Heart right ventricle (tissue), 16 donors: ENCODE measurements around the gene TMEM14B. TPM values are rescaled to one million over a fixed set of nuclear protein-coding genes. Genes with fewer than 3 reads are reported as not detected.

Experiments used
- ATAC-seq, 8 donors: fragments of 200-7000 bp; cut with Tn5 transposase; one replicate each; pipeline ENCODE4 v1.9.1; 2020; ENCODE audit warnings: mild to moderate bottlenecking in 8 of 8, moderate library complexity in 8 of 8, moderate number of reproducible peaks in 1 of 8
- DNase-seq, 2 donors: peaks; one replicate each; pipeline ENCODE4 v3.0.0-alpha.2; 2020
- H3K27ac ChIP-seq, 10 donors: fragments of 200-600 bp; sonication (generic) in 2 of 10; one replicate each; pipeline versions ENCODE4 v1.5.0 to v1.8.0; 2020 to 2022; ENCODE audit warnings: mild to moderate bottlenecking in 3 of 10
- H3K27me3 ChIP-seq, 7 donors: fragments of 200-600 bp; one replicate each; pipeline ENCODE4 v1.8.0; 2021 to 2022; ENCODE audit warnings: mild to moderate bottlenecking in 2 of 7
- H3K36me3 ChIP-seq, 9 donors: fragments of 200-600 bp; sonication (generic) in 1 of 9; one replicate each; pipeline versions ENCODE4 v1.5.0 to v1.8.0; 2020 to 2022; ENCODE audit warnings: mild to moderate bottlenecking in 2 of 9
- H3K4me1 ChIP-seq, 9 donors: fragments of 200-600 bp; sonication (generic) in 1 of 9; one replicate each; pipeline versions ENCODE4 v1.5.0 to v1.8.0; 2020 to 2022; ENCODE audit warnings: mild to moderate bottlenecking in 4 of 9
- H3K4me3 ChIP-seq, 10 donors: fragments of 200-600 bp; sonication (generic) in 2 of 10; one replicate each; pipeline versions ENCODE4 v1.5.0 to v1.8.0; 2020 to 2022; ENCODE audit warnings: mild to moderate bottlenecking in 7 of 10, moderate library complexity in 2 of 10
- H3K9me3 ChIP-seq, 11 donors: fragments of 200-600 bp in 10 of 11; sonication (generic) in 2 of 11; one replicate each; pipeline versions ENCODE4 v1.5.0 to v1.8.0; 2013 to 2022; ENCODE audit warnings: mild to moderate bottlenecking in 2 of 11, control low read depth in 1 of 11, moderate library complexity in 1 of 11
- CTCF ChIP-seq, 9 donors: fragments of 200-600 bp; sonication (generic) in 2 of 9; IDR thresholded peaks; one replicate each; pipeline versions ENCODE4 v1.5.0 to v1.8.0; 2021 to 2022; ENCODE audit warnings: antibody characterized with exemption in 9 of 9, mild to moderate bottlenecking in 5 of 9, moderate library complexity in 1 of 9
- WGBS, 2 donors: extraction: QIAGEN DNeasy Blood & Tissue Kit; methylation state at CpG; one replicate each; pipeline ENCODE4 v1.1.7; 2013; ENCODE audit warnings: inconsistent platforms in 1 of 2; 5-methylcytosine and 5-hydroxymethylcytosine counted together
- intact Hi-C, 10 donors: fragments of 100-400 bp; cut with DNase I; formaldehyde crosslinking; loops; one replicate each; pipeline versions ENCODE4 v1.11.1 to v1.14.2; 2022
- polyA plus RNA-seq, 2 donors: library from polyadenylated mRNA; stranded (reverse); fragments of 200-250 nt; gene quantifications; one replicate each; pipeline ENCODE4 v1.2.3, GENCODE V29; 2013
- total RNA-seq, 10 donors: library from RNA; stranded (reverse); fragmentation: NEBNext Ultra II Directional in 3 of 10; extraction: Animal tissue kit (Norgen Biotek cat#: 25700) in 3 of 10; gene quantifications; one replicate each; pipeline versions ENCODE4 v1.2.1 to v1.2.4, GENCODE V29; 2021 to 2023
- donor health status: Arrhythmogenic right ventricular cardiomyopathy.
- donor health status: ischemic (EF 13 %, LVEDD 7.1; RV severe dilation, severe dysfunction).
- donor health status: healthy with polysubstance abuse.
- donor health status: DM: no; HTN: yes; CAD: no.
- donor health status: DM: no; HTN: no; CAD: no.
- donor health status: ischemic (EF 25% LVEDD 6.9; RV normal size, moderate dysfunction).
- donor health status: ischemic (EF 25% LVEDD 5.7; RV mildly dilated, moderate dysfunction).
- donor health status: healthy.
- donor health status: DM: yes; HTN: yes; CAD: no.
- donor health status: Ischemic cardiomyopathy.
- donor health status: ischemic (EF 35%, LVEDD 5.7; RV mildly dilated, moderate dysfunction).
- donor health status: nonischemic (EF 11% LVEDD 7.7; RV severe dilation, severe dysfunction).
- donor health status: DM: yes; HTN: yes; CAD: no.
- donor health status: PGD.
- donor health status: ischemic (EF 29% LVEDD 5.4; RV normal size, mild dysfunction).
- donor health status: nonischemic (EF 23%, LVEDD 6.1; RV moderate dilation, normal function).

The TMEM14B gene
- total and polyA plus RNA-seq, 12 donors, result 64.5 to 116 (median 106) TPM

- Histone ChIP-seq H3K27ac (no peak overlapping the region), H3K4me1 (no peaks in the 10 kb centered on the region), H3K4me3 (no peak overlapping the region), H3K36me3 (peaks cover 0 to 26% (median 0%) of the 10 kb centered on the region in 9 donors), H3K27me3 (no peaks in the 10 kb centered on the region), H3K9me3 (no peaks in the 10 kb centered on the region)
- no peak for TF ChIP-seq CTCF (IDR thresholded peaks at IDR 0.05)
- DNase-seq, result no peak
- no peak for ATAC-seq
- WGBS, 2 donors, result 67 to 82% methylated on average over 3 of the region's 3 CpGs
- intact Hi-C loops, result loop anchor here in 1 of 10 donors (10.0 kb wide), 1 partner anchor 289 kb away; no protein-coding TSS in a partner anchor
These were observed 46.6 kb downstream of the TMEM14B start for GRCh38 chr6:10794239-10794638.

GRCh38 chr6:10800810-10801209 is 53.2 kb downstream of the TMEM14B start:
- no peaks in the 10 kb centered on the region for H3K9me3 ChIP-seq
- H3K4me1 ChIP-seq, result no peaks in the 10 kb centered on the region
- no peak overlapping the region for H3K27ac ChIP-seq
- TF ChIP-seq CTCF (IDR thresholded peaks at IDR 0.05), result no peak
- H3K27me3 ChIP-seq, result no peaks in the 10 kb centered on the region
- 79 to 81% methylated on average over 3 of the region's 3 CpGs for WGBS, 2 donors
- intact Hi-C loops, result loop anchor here (1.0 to 10.0 kb wide), 4 partner anchors 296 to 324 kb away; no protein-coding TSS in a partner anchor
- H3K4me3 ChIP-seq, result no peak overlapping the region
- ATAC-seq (no peak), DNase-seq (no peak)
- H3K36me3 ChIP-seq, result peaks cover 0 to 7% (median 0%) of the 10 kb centered on the region in 9 donors

- 30 to 34% methylated on average over 2 of the region's 2 CpGs for WGBS, 2 donors
- Histone ChIP-seq H3K4me1 (no peaks in the 10 kb centered on the region), H3K27ac (no peak overlapping the region), H3K4me3 (no peak overlapping the region), H3K27me3 (no peaks in the 10 kb centered on the region), H3K36me3 (peaks cover 0 to 7% (median 0%) of the 10 kb centered on the region in 9 donors), H3K9me3 (no peaks in the 10 kb centered on the region)
- intact Hi-C loops, result loop anchor here (1.0 to 10.0 kb wide), 4 partner anchors 297 to 324 kb away; no protein-coding TSS in a partner anchor
- peak; percentile 92 to 100 (median 98) for TF ChIP-seq CTCF (IDR thresholded peaks at IDR 0.05)
- ATAC-seq, result peak; percentile 67 to 88 (median 80)
- peak; percentile 27 to 51 for DNase-seq
These were observed 53.7 kb downstream of the TMEM14B start for GRCh38 chr6:10801224-10801848.

Other genes starting within 250 kb of the TMEM14B start
- 10 to 100 TPM; 22.2 to 67.9 (median 48.6) TPM for gene GCNT2, start 226.5 kb upstream of the TMEM14B start, total RNA-seq
- 10 to 100 TPM in 1 of 2 donors, 1 to 10 TPM in 1; 5.1 to 13.5 TPM for gene GCNT2, start 226.5 kb upstream of the TMEM14B start, polyA plus RNA-seq
- 1 to 10 TPM in 2 of 10 donors, under 1 TPM in 5, not detected in 3; 0.59 to 1.6 (median 0.86) TPM for gene C6orf52, start 53.2 kb upstream of the TMEM14B start, total RNA-seq
- gene C6orf52, start 53.2 kb upstream of the TMEM14B start, polyA plus RNA-seq, result under 1 TPM; 0.80 to 0.88 TPM
- gene PAK1IP1, start 52.8 kb upstream of the TMEM14B start, total RNA-seq, result 10 to 100 TPM in 2 of 10 donors, 1 to 10 TPM in 8; 5.8 to 13.5 (median 8.4) TPM
- 10 to 100 TPM in 1 of 2 donors, 1 to 10 TPM in 1; 6.1 to 15.7 TPM for gene PAK1IP1, start 52.8 kb upstream of the TMEM14B start, polyA plus RNA-seq
- gene TMEM14C, start 24.7 kb upstream of the TMEM14B start, total RNA-seq, result 100 to 1,000 TPM; 105 to 133 (median 116) TPM
- gene TMEM14C, start 24.7 kb upstream of the TMEM14B start, polyA plus RNA-seq, result 100 to 1,000 TPM; 114 to 116 TPM
- under 1 TPM in 7 of 10 donors, not detected in 3; 0.07 to 0.25 (median 0.13) TPM for gene MAK, start 90.7 kb downstream of the TMEM14B start, total RNA-seq
- under 1 TPM in 1 of 2 donors, not detected in 1; 0.01 TPM for gene MAK, start 90.7 kb downstream of the TMEM14B start, polyA plus RNA-seq
- gene GCM2, start 134.2 kb downstream of the TMEM14B start, total RNA-seq, result not detected
- not detected for gene GCM2, start 134.2 kb downstream of the TMEM14B start, polyA plus RNA-seq
- 1 to 10 TPM in 1 of 10 donors, under 1 TPM in 9; 0.11 to 2.4 (median 0.37) TPM for gene SYCP2L, start 139.2 kb downstream of the TMEM14B start, total RNA-seq
- 1 to 10 TPM in 1 of 2 donors, under 1 TPM in 1; 0.13 to 1.9 TPM for gene SYCP2L, start 139.2 kb downstream of the TMEM14B start, polyA plus RNA-seq